MM.1S (cell line): ENCODE data around the gene EMX1.

Source experiments
- DNase-seq: peaks from one replicate; pipeline ENCODE4 v3.0.0-alpha.2; 2015
- H2AFZ ChIP-seq: fragments of 300-600 bp; sonication (generic); 2 replicates; pipeline ENCODE4 v1.6.0; 2016; ENCODE audit warnings: antibody characterized with exemption, low read length
- H3F3A ChIP-seq: fragments of 300-600 bp; sonication (generic); 2 replicates; pipeline ENCODE4 v1.6.1; 2016; ENCODE audit warnings: mild to moderate bottlenecking, antibody characterized with exemption, low read length, moderate library complexity, mixed read lengths; ENCODE audit not compliant: insufficient read depth
- H3K27ac ChIP-seq: fragments of 300-600 bp; sonication (generic); 2 replicates; pipeline ENCODE4 v1.5.1; 2016; ENCODE audit warnings: mild to moderate bottlenecking, low read length
- H3K27me3 ChIP-seq: fragments of 300-600 bp; sonication (generic); replicated peaks from 2 replicates; pipeline ENCODE4 v1.6.0; 2016; ENCODE audit warnings: low read length; ENCODE audit not compliant: insufficient read depth
- H3K36me3 ChIP-seq: fragments of 300-600 bp; sonication (generic); replicated peaks from 2 replicates; pipeline ENCODE4 v1.6.1; 2016; ENCODE audit warnings: mild to moderate bottlenecking, low read length, mixed read lengths; ENCODE audit not compliant: insufficient read depth
- H3K4me1 ChIP-seq: fragments of 300-600 bp; sonication (generic); 2 replicates; pipeline ENCODE4 v1.6.1; 2016; ENCODE audit warnings: low read length, mixed read lengths
- H3K4me2 ChIP-seq: fragments of 300-600 bp; sonication (generic); 2 replicates; pipeline ENCODE4 v1.6.0; 2016; ENCODE audit warnings: low read depth, low read length
- H3K4me3 ChIP-seq: fragments of 300-600 bp; sonication (generic); 2 replicates; pipeline ENCODE4 v1.5.1; 2016; ENCODE audit warnings: low read length, mixed read lengths
- H3K79me2 ChIP-seq: fragments of 300-600 bp; sonication (generic); 2 replicates; pipeline ENCODE4 v1.6.1; 2016; ENCODE audit warnings: mixed run types, low read length, mixed read lengths
- H3K9ac ChIP-seq: fragments of 300-600 bp; sonication (generic); 2 replicates; pipeline ENCODE4 v1.6.1; 2016; ENCODE audit warnings: low read length, mixed read lengths
- H3K9me2 ChIP-seq: fragments of 300-600 bp; sonication (generic); replicated peaks from 2 replicates; pipeline ENCODE4 v1.6.1; 2016; ENCODE audit warnings: mild to moderate bottlenecking, low read length, mixed read lengths; ENCODE audit not compliant: insufficient read depth
- H3K9me3 ChIP-seq: fragments of 300-600 bp; sonication (generic); replicated peaks from 2 replicates; pipeline ENCODE4 v1.6.1; 2016; ENCODE audit warnings: mild to moderate bottlenecking, low read length, mixed read lengths; ENCODE audit not compliant: insufficient read depth
- H4K20me1 ChIP-seq: fragments of 300-600 bp; sonication (generic); 2 replicates; pipeline ENCODE4 v1.6.1; 2016; ENCODE audit warnings: mild to moderate bottlenecking, low read length, moderate library complexity, mixed read lengths; ENCODE audit not compliant: insufficient read depth
- EZH2 ChIP-seq: fragments of 300-600 bp; sonication (generic); optimal IDR thresholded peaks from 2 replicates; pipeline ENCODE3; 2017; ENCODE audit warnings: low read depth, mild to moderate bottlenecking, antibody characterized with exemption, low read length, mixed read lengths
- EZH2phosphoT487 ChIP-seq: fragments of 300-600 bp; sonication (generic); IDR thresholded peaks from 2 replicates; pipeline ENCODE4 v1.6.1; 2018; ENCODE audit warnings: antibody characterized with exemption, low read length
- TF ChIP-seq, protein P1 (sequence below): fragments of 300-600 bp; sonication (generic); IDR thresholded peaks from 2 replicates; pipeline ENCODE4 v1.5.1; 2016; ENCODE audit warnings: antibody characterized with exemption, low read length, mixed read lengths

EMX1 gene

GRCh38 chr2:72923833-72924352, 6.6 kb downstream of the EMX1 start:
- TF ChIP-seq EZH2phosphoT487 (no peak), EZH2 (no peak)
- TF ChIP-seq, protein P1, sequence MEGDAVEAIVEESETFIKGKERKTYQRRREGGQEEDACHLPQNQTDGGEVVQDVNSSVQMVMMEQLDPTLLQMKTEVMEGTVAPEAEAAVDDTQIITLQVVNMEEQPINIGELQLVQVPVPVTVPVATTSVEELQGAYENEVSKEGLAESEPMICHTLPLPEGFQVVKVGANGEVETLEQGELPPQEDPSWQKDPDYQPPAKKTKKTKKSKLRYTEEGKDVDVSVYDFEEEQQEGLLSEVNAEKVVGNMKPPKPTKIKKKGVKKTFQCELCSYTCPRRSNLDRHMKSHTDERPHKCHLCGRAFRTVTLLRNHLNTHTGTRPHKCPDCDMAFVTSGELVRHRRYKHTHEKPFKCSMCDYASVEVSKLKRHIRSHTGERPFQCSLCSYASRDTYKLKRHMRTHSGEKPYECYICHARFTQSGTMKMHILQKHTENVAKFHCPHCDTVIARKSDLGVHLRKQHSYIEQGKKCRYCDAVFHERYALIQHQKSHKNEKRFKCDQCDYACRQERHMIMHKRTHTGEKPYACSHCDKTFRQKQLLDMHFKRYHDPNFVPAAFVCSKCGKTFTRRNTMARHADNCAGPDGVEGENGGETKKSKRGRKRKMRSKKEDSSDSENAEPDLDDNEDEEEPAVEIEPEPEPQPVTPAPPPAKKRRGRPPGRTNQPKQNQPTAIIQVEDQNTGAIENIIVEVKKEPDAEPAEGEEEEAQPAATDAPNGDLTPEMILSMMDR: no peak
- no peaks in the 10 kb centered on the region for H3K36me3 ChIP-seq
- no peaks in the 10 kb centered on the region for H3F3A ChIP-seq
- no peak overlapping the region for H3K9ac ChIP-seq
- no peaks in the 10 kb centered on the region for H3K4me1 ChIP-seq
- peaks cover 85% of the 10 kb centered on the region for H3K27me3 ChIP-seq
- no peaks in the 10 kb centered on the region for H3K79me2 ChIP-seq
- no peak overlapping the region for H3K27ac ChIP-seq
- H2AFZ ChIP-seq: no peak overlapping the region
- no peak for DNase-seq
- no peak overlapping the region for H3K4me3 ChIP-seq
- H3K9me3 ChIP-seq: no peaks in the 10 kb centered on the region
- H4K20me1 ChIP-seq: 0 out of 2 replicates have a peak, but pooled peaks cover 2% of the 10 kb centered on the region
- no peaks in the 10 kb centered on the region for H3K9me2 ChIP-seq
- H3K4me2 ChIP-seq: no peak overlapping the region

- Histone ChIP-seq H2AFZ (no peak overlapping the region), H3K36me3 (no peaks in the 10 kb centered on the region), H3K27ac (no peak overlapping the region), H3F3A (no peaks in the 10 kb centered on the region), H3K9ac (no peak overlapping the region), H4K20me1 (0 out of 2 replicates have a peak, but pooled peaks cover under 1% of the 10 kb centered on the region), H3K27me3 (peaks cover 78% of the 10 kb centered on the region), H3K4me3 (no peak overlapping the region), H3K9me3 (no peaks in the 10 kb centered on the region), H3K4me2 (no peak overlapping the region), H3K79me2 (no peaks in the 10 kb centered on the region), H3K9me2 (no peaks in the 10 kb centered on the region), H3K4me1 (no peaks in the 10 kb centered on the region)
- no peak for TF ChIP-seq EZH2
- TF ChIP-seq, protein P1: no peak
- no peak for TF ChIP-seq EZH2phosphoT487
- no peak for DNase-seq
These were observed 7.3 kb downstream of the EMX1 start for GRCh38 chr2:72924353-72925240.

DNA sequence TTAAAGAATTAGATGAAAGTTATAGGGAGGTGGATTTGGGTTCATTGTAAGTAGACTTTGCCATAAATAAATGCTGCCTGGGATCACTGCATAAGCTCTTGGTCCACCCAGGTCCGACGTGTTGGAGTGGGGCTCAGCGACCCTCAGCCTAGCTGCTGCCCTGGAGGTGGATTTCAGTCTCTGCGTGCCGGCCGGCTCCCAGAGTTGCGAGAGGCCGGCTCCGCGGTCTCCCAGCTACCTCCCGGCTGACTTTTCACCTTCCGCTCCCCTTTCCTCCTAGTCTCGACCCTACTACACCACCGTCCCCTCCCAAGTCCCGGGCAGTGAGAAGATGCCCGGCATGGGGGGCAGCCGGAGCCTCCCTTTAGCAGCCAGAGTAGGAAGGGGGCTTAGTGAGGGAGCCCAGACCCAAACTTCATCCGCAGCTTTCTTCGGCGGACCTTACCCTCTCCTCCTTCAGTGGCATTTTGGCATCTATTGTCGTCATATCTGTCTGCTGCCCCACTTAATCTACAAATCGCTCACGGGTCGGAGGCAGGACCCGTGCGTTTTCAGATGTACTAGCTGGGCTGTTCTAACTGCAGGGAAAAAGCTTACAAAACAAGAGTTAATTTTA, 8.1 kb downstream of the EMX1 start:
- Histone ChIP-seq H3K27ac (no peak overlapping the region), H4K20me1 (no peaks in the 10 kb centered on the region), H3K4me1 (no peaks in the 10 kb centered on the region), H3K9ac (no peak overlapping the region), H3F3A (no peaks in the 10 kb centered on the region), H3K4me2 (no peak overlapping the region), H3K27me3 (peaks cover 70% of the 10 kb centered on the region), H2AFZ (no peak overlapping the region), H3K36me3 (no peaks in the 10 kb centered on the region), H3K9me2 (no peaks in the 10 kb centered on the region), H3K4me3 (no peak overlapping the region), H3K79me2 (no peaks in the 10 kb centered on the region), H3K9me3 (no peaks in the 10 kb centered on the region)
- no peak for DNase-seq
- TF ChIP-seq, protein P1: no peak
